K562 (cell line): ENCODE data around the gene C1orf216. TPM values are rescaled to one million over a fixed set of nuclear protein-coding genes. Genes with fewer than 3 reads are reported as not detected.

Experiments used
- ARNT ChIP-seq, 2 experiments: fragments of 450-650 bp; IDR thresholded peaks; 2 replicates each; pipeline ENCODE4 v1.6.1; 2016; ENCODE audit warnings: mild to moderate bottlenecking in 1 of 2
- CREB1 ChIP-seq, 2 experiments: sonication (generic) in 1 of 2; formaldehyde crosslinking in 1 of 2; IDR thresholded peaks; 2 replicates each; pipeline versions ENCODE4 v1.6.1 to v1.8.0; 2012 to 2022; ENCODE audit warnings: inconsistent platforms in 1 of 2, mild to moderate bottlenecking in 1 of 2, missing genetic modification reagents in 1 of 2, moderate library complexity in 1 of 2
- KDM4B ChIP-seq, 2 experiments: fragments of 450-650 bp in 1 of 2; sonication (generic) in 1 of 2; IDR thresholded peaks; 2 replicates each; pipeline ENCODE4 v1.6.1; 2016 to 2017; ENCODE audit warnings: borderline replicate concordance in 2 of 2, antibody characterized with exemption in 1 of 2, low read depth in 1 of 2, mild to moderate bottlenecking in 1 of 2
- MIER1 ChIP-seq: fragments of 450-650 bp; IDR thresholded peaks from 2 replicates; pipeline ENCODE4 v1.6.1; 2016; ENCODE audit warnings: antibody characterized with exemption, mild to moderate bottlenecking, low read depth
- MXI1 ChIP-seq: IDR thresholded peaks from 2 replicates; pipeline ENCODE4 v1.6.1; 2011; ENCODE audit warnings: low read depth, mild to moderate bottlenecking, improper control_type of control experiment, low read length
- NCOR1 ChIP-seq: fragments of 450-650 bp; IDR thresholded peaks from 2 replicates; pipeline ENCODE4 v1.6.1; 2016; ENCODE audit warnings: mild to moderate bottlenecking, moderate library complexity
- NR2C1 ChIP-seq, 2 experiments: fragments of 450-650 bp; IDR thresholded peaks; 2 replicates each; pipeline ENCODE4 v1.6.1; 2017; ENCODE audit warnings: mild to moderate bottlenecking in 2 of 2, antibody characterized with exemption in 1 of 2, inconsistent platforms in 1 of 2, missing compliant biosample characterization in 1 of 2, missing genetic modification characterization in 1 of 2
- SMAD4 ChIP-seq: fragments of 250-450 bp; sonication (Bioruptor Pico); conservative IDR thresholded peaks from 2 replicates; pipeline ENCODE4 v1.8.0; 2021; ENCODE audit warnings: inconsistent platforms, mild to moderate bottlenecking, moderate library complexity
- polyA plus RNA-seq, 8 experiments: library from polyadenylated mRNA; depleted of rRNA in 4 of 8; stranded (reverse) in 5 of 8; unstranded in 3 of 8; fragments of >200 nt; fragmentation: Nextera tagmentation in 2 of 8; fragmentation: Illumina TruSeq in 1 of 8; extraction: Ambion mirVana in 2 of 8; extraction: Trizol in 1 of 8; gene quantifications; 2 replicates each; pipeline versions ENCODE4 v1.2.1 to v1.2.3, GENCODE V29; 2011 to 2014; ENCODE audit warnings: inconsistent platforms in 1 of 8, missing spikeins in 1 of 8
- total RNA-seq, 7 experiments: library from RNA; depleted of rRNA in 6 of 7; stranded (reverse); fragments of >200 nt in 6 of 7; fragmentation: Illumina TruSeq in 2 of 7; extraction: Trizol in 2 of 7; gene quantifications; 2 replicates each; pipeline versions ENCODE4 v1.2.1 to v1.2.3, GENCODE V29; 2011 to 2021; ENCODE audit warnings: low replicate concordance in 1 of 7
- TF ChIP-seq, protein P1 (sequence below), 2 experiments: fragments of 150-350 bp in 1 of 2; IDR thresholded peaks; 2 replicates each; pipeline ENCODE4 v1.6.1; 2012 to 2016; ENCODE audit warnings: low read depth in 2 of 2, low read length in 2 of 2, mild to moderate bottlenecking in 1 of 2, moderate library complexity in 1 of 2
- TF ChIP-seq, protein P2 (sequence below): fragments of 150-350 bp; conservative IDR thresholded peaks from 2 replicates; pipeline ENCODE4 v1.6.1; 2014; ENCODE audit warnings: low read length
- TF ChIP-seq, protein P3 (sequence below): fragments of 250-450 bp; sonication (Bioruptor Pico); IDR thresholded peaks from 2 replicates; pipeline ENCODE4 v1.4.0; 2020; ENCODE audit warnings: mild to moderate bottlenecking, moderate library complexity
- TF ChIP-seq, protein P4 (sequence below): fragments of 250-450 bp; sonication (Bioruptor Pico); IDR thresholded peaks from 2 replicates; pipeline ENCODE4 v1.5.0; 2021
- TF ChIP-seq, protein P5 (sequence below): sonication (generic); formaldehyde crosslinking; IDR thresholded peaks from 2 replicates; pipeline ENCODE4 v1.8.0; 2022; ENCODE audit warnings: mild to moderate bottlenecking, missing genetic modification reagents, borderline replicate concordance

The C1orf216 gene
- total and polyA plus RNA-seq, 9 of the 15 experiments (the other 6 are each of a cell fraction or from before 2014, with no cell fraction given), result 3.4 to 25.1 (median 15.0) TPM

DNA sequence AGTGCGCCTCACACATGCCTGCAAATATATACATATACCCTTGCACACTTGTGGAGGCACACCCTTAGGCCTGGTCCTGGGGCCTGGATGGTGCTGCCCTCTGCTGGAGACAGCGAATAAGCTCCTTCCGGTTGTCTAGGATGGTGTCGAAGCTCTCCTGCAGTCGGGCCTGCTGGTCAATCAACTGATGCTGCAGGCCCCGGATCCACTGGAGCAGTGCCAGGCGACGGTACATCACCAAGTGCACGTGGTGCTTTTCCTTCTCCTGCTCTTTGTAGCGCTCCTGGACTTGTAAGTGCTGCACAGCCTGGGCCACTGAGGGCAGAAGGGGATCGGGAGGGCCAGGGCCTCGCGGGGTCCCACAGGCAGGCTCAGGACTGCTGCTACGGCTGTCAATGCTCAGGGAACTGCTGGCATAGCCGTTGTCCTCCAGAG, 3.1 kb downstream of the C1orf216 start (continued):
- TF ChIP-seq, protein P1, sequence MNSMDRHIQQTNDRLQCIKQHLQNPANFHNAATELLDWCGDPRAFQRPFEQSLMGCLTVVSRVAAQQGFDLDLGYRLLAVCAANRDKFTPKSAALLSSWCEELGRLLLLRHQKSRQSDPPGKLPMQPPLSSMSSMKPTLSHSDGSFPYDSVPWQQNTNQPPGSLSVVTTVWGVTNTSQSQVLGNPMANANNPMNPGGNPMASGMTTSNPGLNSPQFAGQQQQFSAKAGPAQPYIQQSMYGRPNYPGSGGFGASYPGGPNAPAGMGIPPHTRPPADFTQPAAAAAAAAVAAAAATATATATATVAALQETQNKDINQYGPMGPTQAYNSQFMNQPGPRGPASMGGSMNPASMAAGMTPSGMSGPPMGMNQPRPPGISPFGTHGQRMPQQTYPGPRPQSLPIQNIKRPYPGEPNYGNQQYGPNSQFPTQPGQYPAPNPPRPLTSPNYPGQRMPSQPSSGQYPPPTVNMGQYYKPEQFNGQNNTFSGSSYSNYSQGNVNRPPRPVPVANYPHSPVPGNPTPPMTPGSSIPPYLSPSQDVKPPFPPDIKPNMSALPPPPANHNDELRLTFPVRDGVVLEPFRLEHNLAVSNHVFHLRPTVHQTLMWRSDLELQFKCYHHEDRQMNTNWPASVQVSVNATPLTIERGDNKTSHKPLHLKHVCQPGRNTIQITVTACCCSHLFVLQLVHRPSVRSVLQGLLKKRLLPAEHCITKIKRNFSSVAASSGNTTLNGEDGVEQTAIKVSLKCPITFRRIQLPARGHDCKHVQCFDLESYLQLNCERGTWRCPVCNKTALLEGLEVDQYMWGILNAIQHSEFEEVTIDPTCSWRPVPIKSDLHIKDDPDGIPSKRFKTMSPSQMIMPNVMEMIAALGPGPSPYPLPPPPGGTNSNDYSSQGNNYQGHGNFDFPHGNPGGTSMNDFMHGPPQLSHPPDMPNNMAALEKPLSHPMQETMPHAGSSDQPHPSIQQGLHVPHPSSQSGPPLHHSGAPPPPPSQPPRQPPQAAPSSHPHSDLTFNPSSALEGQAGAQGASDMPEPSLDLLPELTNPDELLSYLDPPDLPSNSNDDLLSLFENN (IDR thresholded peaks at IDR 0.05; ENCODE audit: low read depth in 2 of 2, low read length in 2 of 2), result 0 out of 4 replicates have a peak, but pooled peaks of 1 of the 2 experiments have one; percentile 38
- TF ChIP-seq SMAD4 (peak; percentile 51; the same call in 1 of the 2 replicates), MXI1 (no peak), CREB1 (IDR thresholded peaks at IDR 0.05) (no peak), CREB1 (CRISPR knock-in tag; IDR thresholded peaks at IDR 0.05) (0 out of 2 replicates have a peak, but pooled peaks have one; percentile 47), NR2C1 (IDR thresholded peaks at IDR 0.05) (no peak), NR2C1 (tag; IDR thresholded peaks at IDR 0.05) (no peak), NCOR1 (0 out of 2 replicates have a peak, but pooled peaks have one; percentile 3), KDM4B (IDR thresholded peaks at IDR 0.05; ENCODE audit: borderline replicate concordance in 2 of 2, low read depth in 1 of 2) (no peak), MIER1 (no peak), ARNT (IDR thresholded peaks at IDR 0.05) (no peak)
- TF ChIP-seq, protein P2, sequence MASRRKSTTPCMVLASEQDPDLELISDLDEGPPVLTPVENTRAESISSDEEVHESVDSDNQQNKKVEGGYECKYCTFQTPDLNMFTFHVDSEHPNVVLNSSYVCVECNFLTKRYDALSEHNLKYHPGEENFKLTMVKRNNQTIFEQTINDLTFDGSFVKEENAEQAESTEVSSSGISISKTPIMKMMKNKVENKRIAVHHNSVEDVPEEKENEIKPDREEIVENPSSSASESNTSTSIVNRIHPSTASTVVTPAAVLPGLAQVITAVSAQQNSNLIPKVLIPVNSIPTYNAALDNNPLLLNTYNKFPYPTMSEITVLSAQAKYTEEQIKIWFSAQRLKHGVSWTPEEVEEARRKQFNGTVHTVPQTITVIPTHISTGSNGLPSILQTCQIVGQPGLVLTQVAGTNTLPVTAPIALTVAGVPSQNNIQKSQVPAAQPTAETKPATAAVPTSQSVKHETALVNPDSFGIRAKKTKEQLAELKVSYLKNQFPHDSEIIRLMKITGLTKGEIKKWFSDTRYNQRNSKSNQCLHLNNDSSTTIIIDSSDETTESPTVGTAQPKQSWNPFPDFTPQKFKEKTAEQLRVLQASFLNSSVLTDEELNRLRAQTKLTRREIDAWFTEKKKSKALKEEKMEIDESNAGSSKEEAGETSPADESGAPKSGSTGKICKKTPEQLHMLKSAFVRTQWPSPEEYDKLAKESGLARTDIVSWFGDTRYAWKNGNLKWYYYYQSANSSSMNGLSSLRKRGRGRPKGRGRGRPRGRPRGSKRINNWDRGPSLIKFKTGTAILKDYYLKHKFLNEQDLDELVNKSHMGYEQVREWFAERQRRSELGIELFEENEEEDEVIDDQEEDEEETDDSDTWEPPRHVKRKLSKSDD, result no peak
- TF ChIP-seq, protein P3, sequence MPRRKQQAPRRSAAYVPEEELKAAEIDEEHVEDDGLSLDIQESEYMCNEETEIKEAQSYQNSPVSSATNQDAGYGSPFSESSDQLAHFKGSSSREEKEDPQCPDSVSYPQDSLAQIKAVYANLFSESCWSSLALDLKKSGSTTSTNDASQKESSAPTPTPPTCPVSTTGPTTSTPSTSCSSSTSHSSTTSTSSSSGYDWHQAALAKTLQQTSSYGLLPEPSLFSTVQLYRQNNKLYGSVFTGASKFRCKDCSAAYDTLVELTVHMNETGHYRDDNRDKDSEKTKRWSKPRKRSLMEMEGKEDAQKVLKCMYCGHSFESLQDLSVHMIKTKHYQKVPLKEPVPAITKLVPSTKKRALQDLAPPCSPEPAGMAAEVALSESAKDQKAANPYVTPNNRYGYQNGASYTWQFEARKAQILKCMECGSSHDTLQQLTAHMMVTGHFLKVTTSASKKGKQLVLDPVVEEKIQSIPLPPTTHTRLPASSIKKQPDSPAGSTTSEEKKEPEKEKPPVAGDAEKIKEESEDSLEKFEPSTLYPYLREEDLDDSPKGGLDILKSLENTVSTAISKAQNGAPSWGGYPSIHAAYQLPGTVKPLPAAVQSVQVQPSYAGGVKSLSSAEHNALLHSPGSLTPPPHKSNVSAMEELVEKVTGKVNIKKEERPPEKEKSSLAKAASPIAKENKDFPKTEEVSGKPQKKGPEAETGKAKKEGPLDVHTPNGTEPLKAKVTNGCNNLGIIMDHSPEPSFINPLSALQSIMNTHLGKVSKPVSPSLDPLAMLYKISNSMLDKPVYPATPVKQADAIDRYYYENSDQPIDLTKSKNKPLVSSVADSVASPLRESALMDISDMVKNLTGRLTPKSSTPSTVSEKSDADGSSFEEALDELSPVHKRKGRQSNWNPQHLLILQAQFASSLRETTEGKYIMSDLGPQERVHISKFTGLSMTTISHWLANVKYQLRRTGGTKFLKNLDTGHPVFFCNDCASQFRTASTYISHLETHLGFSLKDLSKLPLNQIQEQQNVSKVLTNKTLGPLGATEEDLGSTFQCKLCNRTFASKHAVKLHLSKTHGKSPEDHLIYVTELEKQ (CRISPR knock-in tag), result no peak
- TF ChIP-seq, protein P4, sequence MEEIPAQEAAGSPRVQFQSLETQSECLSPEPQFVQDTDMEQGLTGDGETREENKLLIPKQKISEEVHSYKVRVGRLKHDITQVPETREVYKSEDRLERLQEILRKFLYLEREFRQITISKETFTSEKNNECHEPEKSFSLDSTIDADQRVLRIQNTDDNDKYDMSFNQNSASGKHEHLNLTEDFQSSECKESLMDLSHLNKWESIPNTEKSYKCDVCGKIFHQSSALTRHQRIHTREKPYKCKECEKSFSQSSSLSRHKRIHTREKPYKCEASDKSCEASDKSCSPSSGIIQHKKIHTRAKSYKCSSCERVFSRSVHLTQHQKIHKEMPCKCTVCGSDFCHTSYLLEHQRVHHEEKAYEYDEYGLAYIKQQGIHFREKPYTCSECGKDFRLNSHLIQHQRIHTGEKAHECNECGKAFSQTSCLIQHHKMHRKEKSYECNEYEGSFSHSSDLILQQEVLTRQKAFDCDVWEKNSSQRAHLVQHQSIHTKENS (CRISPR knock-in tag), result no peak
- TF ChIP-seq, protein P5, sequence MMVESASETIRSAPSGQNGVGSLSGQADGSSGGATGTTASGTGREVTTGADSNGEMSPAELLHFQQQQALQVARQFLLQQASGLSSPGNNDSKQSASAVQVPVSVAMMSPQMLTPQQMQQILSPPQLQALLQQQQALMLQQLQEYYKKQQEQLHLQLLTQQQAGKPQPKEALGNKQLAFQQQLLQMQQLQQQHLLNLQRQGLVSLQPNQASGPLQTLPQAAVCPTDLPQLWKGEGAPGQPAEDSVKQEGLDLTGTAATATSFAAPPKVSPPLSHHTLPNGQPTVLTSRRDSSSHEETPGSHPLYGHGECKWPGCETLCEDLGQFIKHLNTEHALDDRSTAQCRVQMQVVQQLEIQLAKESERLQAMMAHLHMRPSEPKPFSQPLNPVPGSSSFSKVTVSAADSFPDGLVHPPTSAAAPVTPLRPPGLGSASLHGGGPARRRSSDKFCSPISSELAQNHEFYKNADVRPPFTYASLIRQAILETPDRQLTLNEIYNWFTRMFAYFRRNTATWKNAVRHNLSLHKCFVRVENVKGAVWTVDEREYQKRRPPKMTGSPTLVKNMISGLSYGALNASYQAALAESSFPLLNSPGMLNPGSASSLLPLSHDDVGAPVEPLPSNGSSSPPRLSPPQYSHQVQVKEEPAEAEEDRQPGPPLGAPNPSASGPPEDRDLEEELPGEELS (CRISPR knock-in tag), result no peak
